ENCODE data around the gene CCDC92. TPM values are rescaled to one million over a fixed set of nuclear protein-coding genes. Genes with fewer than 3 reads are reported as not detected.

The CCDC92 gene
- total RNA-seq, 1 donor, result 12.7 TPM

DNA sequence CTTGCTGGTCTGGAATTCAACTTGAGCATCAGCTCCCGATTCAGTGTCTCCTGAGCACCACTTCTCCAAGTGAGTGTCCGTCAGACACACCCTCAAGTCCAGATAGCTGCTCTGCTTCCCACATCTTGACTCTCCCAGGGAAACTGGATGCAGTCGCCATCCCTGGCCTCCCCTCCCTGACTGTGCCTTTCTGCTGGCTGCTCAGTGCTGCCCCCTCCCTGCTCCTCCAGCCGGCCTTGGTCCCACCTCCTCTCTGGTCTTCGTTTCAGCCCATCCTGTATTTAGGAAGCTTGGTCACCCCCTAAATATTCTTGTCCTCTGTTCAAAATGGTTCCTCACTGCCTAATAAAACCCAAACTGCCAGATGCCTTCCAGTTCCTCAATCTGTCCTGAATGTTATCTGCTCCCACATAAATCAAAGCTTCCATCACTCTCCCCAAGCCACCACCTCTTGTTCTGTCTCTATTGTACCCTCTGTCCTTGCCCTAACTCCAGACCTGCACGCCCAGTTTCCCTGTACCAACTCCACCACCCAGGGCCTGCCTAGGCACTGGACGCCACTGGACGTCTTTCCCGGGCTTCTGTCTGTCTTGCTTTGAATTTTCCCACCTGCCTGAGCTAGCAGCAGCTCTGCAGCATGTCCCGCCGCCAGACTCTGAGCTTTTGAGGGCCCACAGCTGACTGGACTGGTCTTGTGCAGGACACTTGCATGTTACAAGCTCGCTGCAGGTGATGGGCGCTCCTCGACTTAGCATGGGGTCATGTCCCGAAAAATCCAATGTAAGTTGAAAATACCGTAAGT is 33.8 kb downstream of the CCDC92 start:
- DNase-seq (ENCODE audit: low read depth in 2 of 3, low spot score in 2 of 3), result no peak

DNA sequence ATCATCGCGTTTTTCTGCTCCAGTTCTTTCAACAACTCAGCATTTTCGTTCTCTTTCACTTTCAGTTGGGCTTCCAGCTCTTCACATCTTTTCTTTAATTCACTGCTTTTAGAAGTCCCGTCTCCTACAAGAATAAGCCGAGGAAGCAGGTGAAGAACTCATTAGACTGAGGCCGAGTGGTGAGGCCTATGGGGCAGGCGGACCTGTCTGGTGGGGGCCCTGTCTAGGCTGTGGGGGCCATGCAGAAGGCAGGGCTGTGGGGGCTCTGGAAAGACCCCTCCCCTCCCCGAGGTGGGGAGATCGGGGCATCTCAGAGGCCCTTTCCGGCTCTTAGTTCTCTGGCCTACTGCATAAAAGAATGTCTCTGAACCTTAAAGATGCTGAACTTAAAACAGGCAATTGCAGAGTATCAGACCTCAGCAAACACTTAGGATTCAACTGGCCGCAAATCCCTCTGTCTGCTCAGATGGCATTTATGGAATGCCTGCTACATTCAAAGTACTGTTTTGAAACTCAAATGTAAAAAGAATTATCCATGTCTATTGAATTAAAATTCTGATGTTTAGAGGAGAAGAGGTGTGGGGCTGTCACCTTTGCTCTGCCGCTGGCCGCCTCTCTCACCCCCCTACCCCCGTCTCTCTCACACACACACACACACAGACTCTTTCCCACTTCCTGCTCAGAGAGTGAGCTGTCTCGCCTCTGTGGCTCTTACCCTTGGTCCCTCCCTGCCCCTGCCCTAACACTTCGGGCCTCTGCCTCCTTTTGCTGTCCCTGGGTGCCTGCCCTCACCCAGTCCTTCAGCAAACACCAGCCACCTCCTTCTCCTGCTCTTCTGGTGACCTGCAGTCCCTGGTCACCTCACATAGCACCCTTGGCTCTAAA is 34.7 kb downstream of the CCDC92 start:
- DNase-seq (ENCODE audit: low read depth in 2 of 3, low spot score in 2 of 3), result peak in 2 of 3 donors; percentile 23 to 72

- no peak for DNase-seq (ENCODE audit: low read depth in 2 of 3, low spot score in 2 of 3)
These were observed 35.5 kb downstream of the CCDC92 start for GRCh38 chr12:123936956-123937706.

GRCh38 chr12:123936471-123936870 is 36.2 kb downstream of the CCDC92 start:
- DNase-seq (ENCODE audit: low read depth in 2 of 3, low spot score in 2 of 3), result no peak

DNA sequence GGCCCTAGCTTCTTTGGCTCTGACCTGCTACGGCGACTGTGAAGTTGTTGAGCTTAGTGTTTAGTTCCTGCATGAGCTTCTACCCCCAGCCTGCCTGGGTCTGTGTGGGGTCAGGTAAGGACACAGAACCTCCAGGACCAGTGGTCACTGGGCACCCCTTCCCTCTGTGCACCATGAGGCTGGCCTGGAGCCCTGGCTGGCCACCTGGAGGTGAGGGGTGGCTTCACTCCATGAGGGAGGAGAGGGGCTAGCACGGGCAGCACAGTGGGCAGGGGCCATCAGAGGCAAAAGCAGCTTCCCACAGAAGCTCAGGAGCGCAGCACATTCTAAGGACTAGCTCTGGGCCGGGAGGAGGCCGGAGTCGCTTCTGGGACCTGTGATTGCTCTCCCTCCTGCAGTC is 36.7 kb downstream of the CCDC92 start:
- DNase-seq (ENCODE audit: low read depth in 2 of 3, low spot score in 2 of 3), result no peak

DNA sequence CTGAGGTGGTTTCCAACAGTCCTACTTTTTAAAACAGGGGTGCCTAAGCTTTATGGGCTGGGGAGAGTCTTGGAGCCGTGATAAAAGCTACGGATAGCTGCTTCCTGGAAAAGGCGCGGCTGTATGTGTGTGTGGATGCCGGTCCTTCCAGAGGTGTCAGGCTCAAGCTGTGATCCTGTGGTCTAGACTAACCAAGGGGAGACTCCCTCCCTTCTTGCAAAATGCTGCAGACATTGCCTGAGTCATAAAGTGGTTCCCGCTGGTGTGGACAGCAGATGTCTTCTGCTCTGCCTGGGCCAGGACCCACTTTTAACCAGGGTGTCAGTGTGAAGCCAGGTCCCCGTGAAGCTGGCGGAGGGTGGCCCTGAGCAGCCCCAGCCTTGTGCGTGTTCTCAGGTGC is 37.8 kb downstream of the CCDC92 start:
- DNase-seq (ENCODE audit: low read depth in 2 of 3, low spot score in 2 of 3), result no peak

DNA sequence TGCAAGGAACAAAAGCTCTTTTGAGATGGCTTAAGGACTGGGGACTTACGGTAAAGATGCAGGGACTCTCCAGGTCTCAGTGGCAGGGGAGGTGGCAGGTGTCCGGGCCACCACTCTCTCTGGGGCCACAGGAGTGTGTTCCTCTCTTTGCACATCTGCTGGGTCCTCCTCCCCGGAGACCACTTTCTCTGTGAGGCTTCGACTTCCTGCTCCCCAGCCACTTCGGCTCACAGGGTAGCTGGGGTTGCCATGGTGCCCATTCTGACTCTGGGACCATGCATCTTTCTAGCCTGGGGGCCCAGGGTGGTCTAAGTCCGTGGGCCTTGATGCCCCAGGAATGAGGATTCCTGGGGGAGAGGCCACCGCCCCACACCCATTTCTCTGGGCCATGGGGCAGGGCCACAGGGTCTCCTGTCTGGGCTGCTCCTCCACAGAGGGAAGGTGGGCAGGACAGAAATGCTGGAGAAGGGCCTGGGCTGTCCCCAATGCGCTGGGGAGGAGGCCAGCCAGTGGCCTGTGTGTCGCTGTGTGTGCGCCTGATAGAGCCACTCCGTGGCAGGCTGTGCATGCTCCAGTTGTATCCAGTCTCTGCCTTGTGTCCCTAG is 38.5 kb downstream of the CCDC92 start:
- DNase-seq (ENCODE audit: low read depth in 2 of 3, low spot score in 2 of 3), result no peak

DNA sequence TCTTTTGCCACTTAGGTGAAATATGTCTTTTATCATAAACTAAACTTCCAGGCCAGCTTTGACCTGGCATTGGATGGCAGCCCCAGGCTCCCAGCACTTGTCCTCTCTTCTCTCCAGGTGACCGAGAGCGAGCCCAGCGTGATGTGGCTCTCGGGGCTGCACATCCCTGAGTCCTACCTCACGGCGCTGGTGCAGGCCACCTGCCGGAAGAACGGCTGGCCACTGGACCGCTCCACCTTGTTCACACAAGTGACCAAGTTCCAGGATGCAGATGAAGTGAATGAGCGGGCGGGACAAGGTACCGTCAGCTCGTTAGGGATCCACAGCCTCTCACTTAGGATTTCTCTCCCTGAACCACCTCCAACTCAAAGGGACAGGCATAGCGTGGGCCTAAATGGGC is 39.4 kb downstream of the CCDC92 start:
- DNase-seq (ENCODE audit: low read depth in 2 of 3, low spot score in 2 of 3), result no peak

- peak in 1 of 3 donors; percentile 25 for DNase-seq (ENCODE audit: low read depth in 2 of 3, low spot score in 2 of 3)
These were observed 40.8 kb downstream of the CCDC92 start for GRCh38 chr12:123931686-123932321.

DNA sequence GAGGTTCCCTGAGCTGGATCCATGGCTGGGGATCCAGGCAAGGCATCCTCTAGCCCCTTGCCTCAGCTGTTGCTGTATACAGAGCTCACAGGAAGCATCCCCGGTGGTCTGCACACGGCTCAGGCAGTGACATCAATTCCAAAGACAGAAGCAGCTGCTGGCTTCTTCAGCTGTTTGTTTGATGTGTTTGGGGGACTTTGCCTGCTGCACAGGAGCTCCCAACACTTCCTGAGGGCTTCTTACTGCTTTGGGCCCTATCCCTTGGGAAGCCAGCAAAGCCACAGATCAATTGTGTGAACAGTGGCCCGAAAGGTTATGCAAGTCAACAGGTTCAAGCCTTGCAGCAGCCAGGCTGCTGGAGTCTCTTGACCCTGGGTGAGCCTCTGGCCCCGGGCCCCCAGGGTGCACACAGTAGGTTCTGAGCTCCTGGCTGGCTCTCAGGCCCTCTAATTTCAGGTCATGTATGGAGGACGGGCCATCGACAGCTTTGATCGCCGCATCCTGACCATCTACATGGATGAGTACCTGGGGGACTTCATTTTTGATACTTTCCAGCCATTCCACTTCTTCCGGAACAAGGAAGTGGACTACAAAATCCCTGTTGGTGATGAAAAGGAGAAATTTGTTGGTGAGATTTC is 42.6 kb downstream of the CCDC92 start:
- no peak for DNase-seq (ENCODE audit: low read depth in 2 of 3, low spot score in 2 of 3)

- no peak for DNase-seq (ENCODE audit: low read depth in 2 of 3, low spot score in 2 of 3)
These were observed 43.7 kb downstream of the CCDC92 start for GRCh38 chr12:123928897-123929296.

DNA sequence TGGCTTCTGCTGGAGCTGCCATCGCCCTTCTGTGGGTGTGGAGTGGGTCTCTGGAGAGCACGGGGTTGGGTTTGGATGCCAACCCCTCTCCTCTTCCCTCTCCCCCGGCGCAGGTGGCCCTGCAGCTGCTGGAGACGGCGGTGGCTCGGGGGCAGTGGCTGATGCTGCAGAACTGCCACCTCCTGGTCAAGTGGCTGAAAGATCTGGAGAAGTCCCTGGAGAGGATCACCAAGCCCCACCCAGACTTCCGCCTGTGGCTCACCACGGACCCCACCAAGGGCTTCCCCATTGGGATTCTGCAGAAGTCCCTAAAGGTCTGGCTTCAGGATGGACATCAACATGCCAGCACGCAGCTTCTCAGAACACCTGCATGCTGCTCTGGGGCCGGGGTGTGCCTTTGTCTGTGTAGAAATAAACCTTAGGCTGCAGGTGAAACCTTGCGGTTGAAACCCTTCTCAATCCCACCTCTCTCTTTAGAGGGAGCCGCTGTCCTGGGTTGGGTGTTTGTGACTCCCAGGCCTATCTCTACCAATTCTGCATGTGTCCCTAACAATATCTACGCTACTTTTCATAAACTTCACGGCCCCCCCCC is 44.3 kb downstream of the CCDC92 start:
- DNase-seq (ENCODE audit: low read depth in 2 of 3, low spot score in 2 of 3), result no peak

DNA sequence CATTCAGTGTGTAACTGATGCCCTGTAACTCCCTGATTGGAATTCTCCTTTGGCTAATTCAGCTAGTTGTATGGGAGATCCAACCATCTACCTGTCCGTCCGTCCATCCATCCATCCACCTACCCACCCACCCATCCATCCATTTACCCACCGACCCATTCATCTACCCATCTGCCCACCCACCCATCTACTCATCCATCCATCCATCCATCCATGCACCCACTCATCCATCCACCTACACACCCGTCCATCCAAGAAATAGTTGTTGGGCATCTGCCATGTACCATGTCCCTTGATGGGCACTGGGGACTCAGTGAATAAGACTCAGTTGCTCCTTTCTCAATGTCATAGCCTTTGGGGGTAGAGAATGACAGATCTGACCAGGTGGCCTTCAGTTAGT is 48.1 kb downstream of the CCDC92 start:
- DNase-seq (ENCODE audit: low read depth in 2 of 3, low spot score in 2 of 3), result no peak

DNA sequence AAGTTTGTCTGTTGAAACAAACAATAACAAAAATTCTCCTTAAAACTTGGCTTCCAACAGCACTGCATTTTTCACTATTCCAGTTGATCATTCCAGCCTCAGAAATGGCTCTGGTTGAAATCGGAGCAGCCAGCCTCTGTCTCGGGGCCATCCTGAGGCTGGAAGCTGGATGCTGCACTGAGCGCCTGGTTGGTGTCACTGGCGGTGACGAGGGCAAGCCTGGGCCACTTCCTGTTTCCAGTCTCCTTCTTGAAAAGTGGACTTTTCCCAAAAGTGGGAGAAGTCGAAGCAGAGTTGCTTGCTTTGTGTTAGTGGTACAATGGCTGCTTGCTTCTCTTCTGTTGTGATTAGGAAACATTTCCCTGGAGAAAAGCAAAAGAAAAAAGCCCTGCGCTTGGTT is 48.7 kb downstream of the CCDC92 start:
- no peak for DNase-seq (ENCODE audit: low read depth in 2 of 3, low spot score in 2 of 3)

GRCh38 chr12:123923038-123923437 is 49.6 kb downstream of the CCDC92 start:
- no peak for DNase-seq (ENCODE audit: low read depth in 2 of 3, low spot score in 2 of 3)

DNA sequence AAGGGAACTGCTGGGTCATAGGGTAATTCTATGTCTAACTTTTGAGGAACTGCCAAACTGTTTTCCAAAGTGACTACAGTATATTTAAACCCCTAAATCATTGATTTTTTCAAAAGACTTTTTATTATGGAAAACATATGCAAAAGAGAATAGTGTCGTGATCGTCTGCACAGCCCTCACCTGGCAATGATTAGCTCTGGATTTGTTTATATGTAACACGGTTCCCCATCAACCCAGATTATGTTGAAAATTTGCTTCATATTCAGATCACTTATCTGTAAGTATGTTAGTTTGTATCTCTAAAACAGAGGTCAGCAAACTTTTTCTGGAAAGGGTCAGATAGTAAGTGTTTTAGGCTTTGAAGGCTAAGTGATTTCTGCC is 52.7 kb downstream of the CCDC92 start:
- no peak for DNase-seq (ENCODE audit: low read depth in 2 of 3, low spot score in 2 of 3)

- no peak for DNase-seq (ENCODE audit: low read depth in 2 of 3, low spot score in 2 of 3)
These were observed 55.2 kb downstream of the CCDC92 start for GRCh38 chr12:123917337-123917850.

DNA sequence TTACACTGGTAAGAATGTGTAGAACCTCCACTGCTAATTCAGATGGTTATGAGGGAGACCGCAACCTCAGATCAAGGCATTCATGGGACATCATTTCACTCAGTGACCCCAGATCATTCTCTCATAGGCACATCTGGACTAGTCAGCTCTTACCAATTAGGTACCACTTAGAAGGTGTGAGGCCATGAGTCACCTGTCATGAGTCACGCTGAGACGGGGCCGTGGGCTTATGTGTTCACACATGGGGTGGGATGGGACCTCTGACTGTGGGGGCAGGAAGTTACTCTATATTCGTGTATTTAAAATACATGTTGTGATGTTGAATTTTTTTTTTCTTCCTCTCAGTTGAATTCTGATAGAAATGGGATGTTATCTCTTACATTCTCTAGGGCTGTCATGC is 55.9 kb downstream of the CCDC92 start:
- DNase-seq (ENCODE audit: low read depth in 2 of 3, low spot score in 2 of 3), result no peak

DNA sequence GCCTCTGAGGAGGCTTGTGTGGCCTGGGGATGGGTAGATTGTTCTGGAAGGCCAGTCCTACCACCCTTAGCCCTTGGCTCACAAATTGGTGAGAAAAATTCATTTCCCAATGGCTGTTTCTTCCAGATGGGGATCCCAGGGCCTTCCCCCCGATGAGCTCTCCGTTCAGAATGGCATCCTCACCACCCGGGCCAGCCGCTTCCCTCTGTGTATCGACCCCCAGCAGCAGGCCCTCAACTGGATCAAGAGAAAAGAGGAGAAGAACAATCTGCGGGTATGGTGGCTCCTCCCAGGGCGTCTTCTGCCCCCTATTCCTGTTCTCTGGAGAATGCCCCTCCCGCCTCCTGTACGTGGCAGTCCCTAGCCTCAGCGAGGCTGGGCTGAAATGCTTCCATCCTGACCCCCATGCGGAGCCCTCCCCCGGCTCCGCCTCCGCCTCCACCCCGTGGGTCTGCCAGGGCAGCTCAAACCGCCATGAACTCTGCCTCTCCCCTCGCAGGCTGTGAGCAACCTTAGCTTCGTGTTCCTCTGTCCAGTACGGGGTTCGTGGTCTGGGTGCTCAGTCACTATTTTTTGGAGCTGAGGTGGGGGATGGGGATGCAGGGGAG is 57.8 kb downstream of the CCDC92 start:
- DNase-seq (ENCODE audit: low read depth in 2 of 3, low spot score in 2 of 3), result no peak
